Central memory CD4-positive, alpha-beta T cell (primary cell): ENCODE measurements around the gene NUDT22.
"Not testable (repeated sequence)": the region's sequence is repeated elsewhere in the genome, so short reads cannot be mapped to it uniquely, and the experiment has no call there.

Experiments
- DNase-seq: peaks from one replicate; pipeline ENCODE4 v3.0.0; 2022

Gene NUDT22

DNA sequence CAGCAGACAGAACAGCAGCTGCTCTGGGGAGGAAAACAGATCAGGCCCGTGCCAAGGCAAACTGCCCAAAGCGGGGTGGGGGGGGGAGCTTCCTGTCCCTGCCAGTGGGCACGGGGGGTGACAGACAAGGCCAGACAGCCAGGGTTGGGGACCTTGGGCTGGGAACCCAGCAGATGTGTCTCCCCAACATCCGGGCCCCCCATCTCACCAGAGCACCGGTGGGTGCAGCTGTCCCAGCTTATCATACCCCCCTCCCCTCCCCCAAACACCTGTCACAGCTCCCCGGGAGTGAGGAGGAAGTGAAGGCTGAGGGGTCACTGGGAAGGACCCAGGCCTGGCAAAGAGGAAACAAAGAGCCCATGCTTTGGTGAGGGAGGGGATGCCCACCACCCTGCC lies 19.3 kb downstream of the NUDT22 start:
- peak; percentile 27 for DNase-seq

DNA sequence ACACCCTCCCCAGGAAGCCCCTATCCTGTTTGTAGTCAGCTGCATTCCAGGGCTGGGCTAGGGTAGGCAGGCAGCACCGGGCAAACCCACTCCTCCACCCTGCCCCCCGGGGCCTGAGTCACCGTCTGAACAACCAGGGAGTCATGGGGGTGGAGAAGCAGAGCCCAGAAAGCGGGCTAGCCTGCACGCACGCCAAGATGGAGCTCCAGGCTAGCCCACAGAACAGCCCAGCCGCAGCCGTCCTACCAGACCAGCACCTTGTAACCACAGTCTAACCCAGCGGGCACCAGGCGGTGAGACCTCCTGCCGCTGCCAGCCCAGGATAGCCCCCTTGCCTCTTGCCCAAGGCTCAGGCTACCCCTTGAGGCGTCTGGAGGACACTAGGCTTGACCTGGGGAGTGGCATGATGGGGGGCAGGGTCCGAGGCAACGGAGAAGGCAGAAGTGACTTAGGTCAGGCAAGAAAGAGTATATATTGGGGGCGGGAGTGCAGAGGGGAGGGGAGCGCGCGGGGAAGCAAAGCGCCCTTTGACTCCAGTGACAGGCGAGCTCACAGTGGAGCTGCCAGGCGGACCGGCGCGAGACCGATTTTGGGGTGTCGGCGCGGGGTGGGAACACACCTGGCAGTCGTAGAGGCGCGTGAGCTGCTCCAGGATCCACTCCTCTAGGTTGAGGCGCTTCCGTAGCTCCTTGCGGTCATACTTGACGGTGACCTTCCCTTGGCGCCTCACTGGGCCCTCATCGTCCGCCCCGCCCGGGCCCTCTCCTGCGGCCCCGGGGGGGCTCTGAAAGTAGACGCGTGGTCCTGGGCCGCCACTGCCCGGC lies 19.9 kb downstream of the NUDT22 start:
- peak; percentile 30 for DNase-seq

DNA sequence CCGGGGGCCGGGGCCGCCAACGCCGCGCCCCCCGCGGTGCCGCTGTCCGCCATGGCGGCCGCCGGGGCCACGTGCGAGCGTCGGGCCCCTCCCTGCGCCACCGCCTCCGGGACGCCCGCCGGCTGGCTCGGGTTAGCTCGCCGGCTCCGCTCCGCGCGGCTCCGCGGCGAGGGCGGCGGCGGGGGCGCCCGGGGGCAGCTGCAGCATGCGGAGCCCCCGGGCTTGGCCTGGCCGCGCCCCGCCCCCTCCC lies 20.5 kb downstream of the NUDT22 start:
- not testable (repeated sequence) for DNase-seq

DNA sequence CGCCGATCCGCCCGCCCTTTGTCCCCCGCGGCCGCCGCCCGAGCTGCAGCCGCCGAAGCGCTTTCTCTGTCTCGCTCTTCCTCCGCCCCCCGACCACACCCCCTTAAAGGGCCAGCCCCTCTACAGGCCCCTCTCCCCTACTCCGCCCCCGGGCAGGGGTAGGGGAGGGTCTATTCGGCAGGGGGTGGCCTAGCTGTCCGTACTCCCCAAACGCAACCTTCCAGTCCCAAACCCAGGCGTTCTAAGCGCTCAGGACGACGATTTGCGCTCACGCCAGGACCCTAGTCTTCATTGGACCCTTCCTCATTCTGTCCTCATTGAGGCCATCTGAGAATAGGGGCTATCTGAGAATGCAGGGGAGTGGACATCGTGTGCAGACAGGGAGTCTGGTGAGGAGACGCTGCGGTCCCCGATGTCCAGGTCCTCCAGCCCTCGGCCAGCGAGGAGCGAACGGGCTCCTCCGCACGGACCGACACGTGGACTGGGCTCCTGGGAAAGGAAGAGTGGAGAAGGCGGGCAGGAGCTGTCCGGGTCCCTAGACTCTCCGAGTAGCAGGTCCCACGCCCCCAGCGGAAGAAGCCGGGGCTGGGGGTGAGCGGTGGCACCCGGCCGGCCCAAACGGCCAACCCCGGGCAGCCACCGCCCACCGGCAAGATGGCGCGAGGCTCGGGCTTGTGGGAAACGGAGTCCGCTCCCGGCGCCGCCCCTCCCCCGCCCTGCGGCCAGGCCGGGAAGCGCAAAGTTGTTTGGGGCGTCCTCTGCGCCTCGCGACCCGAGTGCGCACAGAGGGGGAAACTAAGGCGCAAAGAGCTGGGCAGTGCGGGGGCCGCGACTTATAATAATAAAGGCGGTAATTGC lies 21.0 kb downstream of the NUDT22 start, which contains the start of gene PPP1R14B:
TSS of gene PPP1R14B (minus strand) at position 73 of the 858 bp plus-strand sequence. CDS start 270 bp downstream, outside the sequence.
- DNase-seq: peak; percentile 71

DNA sequence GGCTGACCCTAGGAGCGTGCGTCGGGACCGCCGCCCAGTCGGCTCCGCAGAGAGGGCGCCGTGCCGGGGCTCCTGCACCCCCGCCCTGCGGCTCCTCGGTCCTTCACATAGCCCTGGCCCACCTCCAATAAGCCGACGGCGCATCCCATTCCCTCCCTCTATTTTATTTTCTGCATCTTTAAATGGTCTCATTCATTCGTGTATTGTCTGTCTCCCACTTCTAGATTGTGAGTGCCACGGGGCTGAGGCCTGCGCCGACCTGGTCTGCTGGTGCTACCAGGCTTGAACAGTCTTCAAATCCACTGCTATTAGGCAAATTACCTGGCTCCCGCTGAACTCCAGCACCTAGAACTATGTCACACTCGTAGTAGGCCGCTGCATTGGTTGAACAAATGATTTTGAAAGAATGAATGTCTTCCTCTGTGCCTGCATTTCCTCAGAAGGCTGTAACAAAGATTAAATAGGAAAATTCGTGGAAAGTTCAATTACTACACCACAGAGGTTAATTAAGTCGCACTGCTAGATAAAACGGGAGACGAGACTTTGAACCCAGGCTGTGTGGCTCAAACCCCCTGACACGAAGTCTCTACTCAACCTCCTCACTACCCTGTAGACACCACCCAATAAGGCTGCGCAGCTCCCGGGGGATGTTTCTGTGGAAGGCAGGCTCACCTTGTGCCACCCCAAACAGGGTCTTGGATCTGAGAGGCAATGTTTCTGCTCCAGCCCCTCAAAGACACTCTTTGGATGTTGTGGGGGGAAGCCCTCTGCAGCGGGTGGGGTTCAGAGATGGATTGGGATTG lies 21.9 kb downstream of the NUDT22 start:
- DNase-seq: no peak

DNA sequence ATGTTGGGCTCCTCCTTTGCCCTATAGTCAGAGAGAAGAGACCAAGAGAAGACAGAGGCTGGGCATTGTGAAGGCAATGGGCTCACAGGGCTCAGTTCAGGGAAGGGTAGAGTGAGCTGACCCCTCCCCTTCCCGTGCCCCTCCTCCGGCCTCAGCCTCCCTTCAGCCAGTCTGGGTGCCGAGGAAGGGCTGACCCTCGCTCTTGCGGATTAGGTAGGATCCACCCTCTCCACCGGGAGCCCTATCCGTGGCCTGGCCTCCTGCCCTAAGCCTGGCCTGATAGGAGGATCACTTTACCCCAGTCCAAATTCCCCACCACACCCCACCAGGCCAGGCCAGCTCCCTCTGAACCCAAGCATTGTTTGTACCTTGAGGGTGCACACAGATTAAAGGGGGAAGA lies 22.5 kb downstream of the NUDT22 start:
- DNase-seq: no peak

DNA sequence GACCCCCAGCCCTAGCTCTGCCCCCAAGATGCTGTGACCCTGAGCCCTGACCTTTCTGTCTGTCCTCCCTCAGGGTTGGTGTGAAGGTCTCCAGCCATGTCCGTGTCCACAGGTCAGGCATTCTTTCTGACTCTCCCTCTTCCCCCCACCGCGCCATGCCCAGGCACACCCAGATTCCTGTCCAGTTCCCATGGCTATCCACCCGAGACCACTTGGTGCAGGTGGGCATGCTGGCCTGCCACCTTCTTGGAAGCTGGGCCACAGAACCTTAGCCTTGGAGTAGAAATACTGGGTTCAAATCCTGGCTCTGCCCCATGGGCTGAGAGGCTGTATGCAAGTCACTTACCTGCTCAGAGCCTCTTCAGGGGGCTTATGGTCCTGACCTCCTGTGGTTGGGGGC lies 23.0 kb downstream of the NUDT22 start:
- no peak for DNase-seq

DNA sequence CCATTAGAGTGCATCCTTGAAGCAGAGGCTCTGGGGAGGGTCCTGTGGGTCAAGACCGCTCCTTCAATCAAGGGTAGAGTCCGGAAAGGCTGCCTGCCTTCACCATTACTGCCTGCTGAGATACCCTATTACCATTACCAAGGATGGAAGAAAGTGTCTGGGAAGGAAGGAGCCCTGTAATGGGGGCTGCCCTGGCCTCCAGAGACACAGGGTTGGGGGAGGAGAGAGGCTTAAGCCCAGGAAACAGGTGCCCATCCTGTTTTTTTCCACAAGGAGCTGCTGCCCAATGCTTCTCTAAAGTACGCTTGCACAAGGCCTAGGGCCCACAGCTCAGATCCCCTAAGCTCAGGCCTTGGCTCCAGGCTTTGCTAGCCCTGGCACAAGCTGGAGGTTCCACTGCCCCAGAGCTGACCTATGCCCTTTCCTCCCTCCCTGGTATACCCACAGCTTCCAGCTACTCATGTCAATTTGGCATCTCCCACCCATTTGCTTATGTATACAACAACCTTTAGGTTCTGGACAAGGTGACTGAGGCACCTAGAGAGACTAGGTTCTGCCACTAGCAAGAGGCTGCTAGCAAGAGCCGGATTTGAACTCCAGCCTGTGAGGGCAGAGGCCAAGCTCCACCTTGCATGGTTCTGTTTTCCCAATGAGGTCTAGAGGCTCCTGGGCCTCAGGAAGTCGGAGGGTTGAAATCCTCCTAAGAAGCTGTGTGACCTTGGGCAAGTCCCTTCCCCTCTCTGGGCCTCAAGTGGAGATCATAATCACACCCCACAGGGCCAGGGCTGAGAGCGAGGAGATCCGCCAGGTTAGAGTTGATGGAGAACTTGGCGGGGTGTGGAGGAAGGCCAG lies 23.7 kb downstream of the NUDT22 start:
- no peak for DNase-seq

DNA sequence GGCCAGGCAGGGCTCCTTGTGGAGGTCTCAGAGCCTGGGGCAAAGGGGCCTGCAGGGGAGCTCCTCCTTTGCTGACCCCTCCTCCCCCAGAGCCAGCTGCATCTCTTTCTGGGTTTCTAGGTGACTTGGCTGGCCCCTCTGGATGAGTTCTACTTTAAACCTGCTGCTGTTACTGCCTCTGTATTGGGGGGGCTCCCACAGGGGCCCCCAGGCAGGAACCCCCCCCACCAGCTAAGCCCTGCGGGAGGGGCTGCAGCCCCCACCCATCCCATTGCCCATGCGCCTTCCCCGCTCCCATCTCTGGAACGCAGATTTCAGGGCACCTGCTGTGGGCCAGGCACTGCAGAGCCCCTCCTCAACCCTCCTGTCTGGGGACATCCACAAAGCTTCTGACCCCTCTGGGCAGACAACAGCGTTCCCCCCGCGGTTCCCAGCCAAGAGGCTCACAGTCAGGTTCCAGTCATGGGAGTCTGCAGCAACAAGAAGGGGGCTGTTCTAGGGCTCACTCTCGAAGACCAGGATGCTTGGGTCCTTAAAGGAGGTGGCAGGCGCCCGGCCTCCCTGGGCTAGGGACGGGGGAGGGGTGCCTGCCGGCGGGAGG lies 24.4 kb downstream of the NUDT22 start:
- DNase-seq: no peak

DNA sequence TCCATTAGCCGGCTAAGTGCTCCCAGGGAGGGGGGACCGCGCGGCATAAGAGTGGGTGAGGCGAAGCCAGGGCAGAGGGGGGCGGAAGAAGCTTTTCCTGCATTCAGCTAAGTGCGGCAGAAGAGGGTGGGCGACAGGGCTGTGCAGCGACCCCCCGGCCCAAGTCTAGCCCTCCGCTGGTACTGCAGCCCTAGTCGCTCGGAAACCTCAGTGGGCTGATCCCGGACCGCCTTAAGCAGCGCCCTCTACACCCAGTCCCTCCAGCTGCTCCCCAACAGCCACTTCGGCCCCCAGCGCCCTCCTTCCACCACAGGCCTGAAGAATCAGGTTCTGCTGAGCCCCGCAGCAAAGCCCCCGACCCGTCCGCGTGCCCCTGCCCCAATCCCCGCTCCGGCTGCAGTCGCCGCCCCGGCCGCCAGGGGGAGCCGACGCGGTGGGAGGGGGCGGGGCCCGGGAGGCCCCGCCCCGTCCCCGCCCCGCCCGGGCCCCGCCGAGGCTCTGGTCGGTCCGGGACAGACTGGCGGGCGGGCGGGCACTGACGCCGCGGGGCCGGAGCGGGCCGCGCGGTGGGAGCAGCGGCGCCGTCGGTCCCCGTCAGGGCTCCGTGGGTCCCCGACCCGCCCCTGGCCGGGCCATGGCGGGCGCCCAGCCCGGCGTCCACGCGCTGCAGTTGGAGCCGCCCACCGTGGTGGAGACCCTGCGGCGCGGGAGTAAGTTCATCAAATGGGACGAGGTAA lies 25.1 kb downstream of the NUDT22 start, which contains the start of gene PLCB3:
TSS of gene PLCB3 (plus strand) at position 515 of the 737 bp plus-strand sequence. CDS start at position 635, 120 bp downstream.
- DNase-seq: peak; percentile 47

DNA sequence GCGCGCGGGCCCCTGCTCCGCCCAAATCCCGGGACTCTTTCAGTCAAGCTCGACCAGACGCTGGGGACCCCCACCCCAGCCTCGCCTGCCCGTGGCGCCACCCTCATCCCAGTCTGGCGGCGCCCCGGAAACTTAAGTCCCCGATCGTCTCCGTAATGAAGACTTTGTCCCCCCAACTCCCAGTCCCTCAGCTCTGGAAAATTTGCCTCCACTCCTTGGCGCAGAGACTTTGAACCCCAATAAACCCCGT lies 25.6 kb downstream of the NUDT22 start:
- no peak for DNase-seq

DNA sequence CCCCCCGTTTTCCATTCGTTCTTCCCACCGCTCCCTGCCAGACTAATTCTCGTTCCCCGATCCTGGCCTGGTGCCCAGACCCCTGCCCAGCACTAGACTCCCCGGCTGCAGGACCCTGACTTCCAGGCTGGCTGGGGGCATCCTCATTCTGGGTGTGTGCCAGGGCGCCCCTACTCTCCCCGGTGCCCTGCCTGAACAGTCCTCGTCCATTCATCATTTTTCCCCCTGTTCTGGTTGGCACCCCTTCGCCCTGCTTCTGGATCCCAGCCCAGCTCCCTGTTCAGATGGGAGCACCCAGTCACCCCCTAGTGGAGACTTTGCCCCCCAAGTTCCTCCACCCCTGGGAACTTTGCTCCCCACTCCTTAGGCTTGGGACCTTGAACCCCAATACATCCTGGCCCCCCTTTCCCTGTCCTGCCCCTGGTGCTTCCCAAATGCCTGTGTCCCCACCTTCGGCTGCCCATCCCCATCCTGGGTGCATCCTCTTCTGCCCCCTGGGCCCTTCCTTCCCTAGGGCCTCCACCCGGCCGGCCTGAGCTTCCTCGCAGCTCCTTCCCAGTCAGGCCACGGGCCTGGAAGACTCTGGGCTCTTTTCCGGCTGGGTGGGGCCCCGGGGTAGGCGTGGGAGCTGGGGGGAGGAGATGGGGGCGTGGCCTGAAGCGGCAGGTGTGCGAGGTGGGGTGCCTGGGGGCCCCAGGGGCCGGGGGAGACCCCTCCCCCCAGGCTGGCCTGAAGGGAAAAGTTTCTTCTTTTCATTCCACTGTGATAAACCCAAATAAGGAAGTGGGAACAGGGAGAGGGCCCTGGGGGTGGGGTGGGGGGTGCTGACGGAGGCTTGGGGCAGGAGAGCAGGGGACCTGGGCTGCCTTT lies 26.2 kb downstream of the NUDT22 start:
- DNase-seq: no peak

DNA sequence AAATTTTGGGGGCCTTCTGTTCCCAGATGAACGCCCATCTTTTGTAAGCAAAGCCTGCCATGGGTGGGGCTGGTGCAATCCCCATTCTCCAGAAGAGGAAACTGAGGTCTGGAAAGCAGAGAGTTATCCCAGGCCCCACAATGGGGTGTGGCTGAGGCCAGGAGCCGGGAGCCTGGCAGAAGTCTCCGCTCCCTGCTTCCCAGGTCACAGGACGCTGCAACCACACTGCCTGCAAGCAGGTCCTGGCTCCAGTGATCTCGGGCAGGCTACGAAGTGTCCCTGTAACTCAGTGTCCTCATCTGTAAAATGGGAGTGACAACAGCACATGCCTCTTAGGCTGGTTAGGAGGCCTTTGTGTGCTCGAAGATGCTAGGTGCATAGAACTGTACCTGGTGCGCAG lies 27.0 kb downstream of the NUDT22 start:
- DNase-seq: no peak

DNA sequence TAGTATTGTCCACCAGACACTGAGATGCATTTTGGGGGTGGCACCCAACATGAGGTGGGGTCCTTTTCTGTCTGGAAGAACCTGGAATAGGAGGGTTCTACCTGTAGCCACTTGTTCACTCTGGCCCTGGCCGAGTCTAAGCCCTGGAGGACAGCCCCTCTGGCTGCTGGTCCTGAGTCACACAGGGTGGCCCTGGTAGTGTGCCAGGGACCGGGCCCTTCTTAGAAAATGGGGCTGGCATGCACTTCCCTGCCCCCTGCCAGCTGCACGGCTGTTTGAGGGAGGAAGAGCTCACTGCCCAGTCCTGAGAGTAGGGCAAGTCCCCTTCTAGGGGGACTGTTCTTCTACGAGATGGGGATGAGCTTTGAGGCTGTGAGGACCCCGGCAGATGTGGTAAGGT lies 27.4 kb downstream of the NUDT22 start:
- no peak for DNase-seq

DNA sequence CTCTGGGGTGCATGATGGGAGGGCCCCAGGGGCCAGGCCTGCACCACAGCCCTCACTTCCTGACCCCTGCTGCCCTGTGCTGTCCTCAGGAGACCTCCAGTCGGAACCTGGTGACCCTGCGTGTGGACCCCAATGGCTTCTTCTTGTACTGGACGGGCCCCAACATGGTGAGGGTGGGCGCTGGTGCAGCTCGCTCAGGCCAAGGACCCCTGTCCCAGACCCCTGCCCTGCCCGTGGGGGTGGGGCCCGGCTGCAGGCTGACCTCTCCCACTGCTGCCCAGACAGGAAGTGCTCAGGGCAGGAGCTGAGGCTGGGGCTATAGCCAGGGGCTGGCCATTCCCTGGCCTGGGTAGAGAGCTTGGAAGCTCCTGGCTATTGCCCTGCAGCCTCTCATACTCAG lies 28.3 kb downstream of the NUDT22 start:
- no peak for DNase-seq

DNA sequence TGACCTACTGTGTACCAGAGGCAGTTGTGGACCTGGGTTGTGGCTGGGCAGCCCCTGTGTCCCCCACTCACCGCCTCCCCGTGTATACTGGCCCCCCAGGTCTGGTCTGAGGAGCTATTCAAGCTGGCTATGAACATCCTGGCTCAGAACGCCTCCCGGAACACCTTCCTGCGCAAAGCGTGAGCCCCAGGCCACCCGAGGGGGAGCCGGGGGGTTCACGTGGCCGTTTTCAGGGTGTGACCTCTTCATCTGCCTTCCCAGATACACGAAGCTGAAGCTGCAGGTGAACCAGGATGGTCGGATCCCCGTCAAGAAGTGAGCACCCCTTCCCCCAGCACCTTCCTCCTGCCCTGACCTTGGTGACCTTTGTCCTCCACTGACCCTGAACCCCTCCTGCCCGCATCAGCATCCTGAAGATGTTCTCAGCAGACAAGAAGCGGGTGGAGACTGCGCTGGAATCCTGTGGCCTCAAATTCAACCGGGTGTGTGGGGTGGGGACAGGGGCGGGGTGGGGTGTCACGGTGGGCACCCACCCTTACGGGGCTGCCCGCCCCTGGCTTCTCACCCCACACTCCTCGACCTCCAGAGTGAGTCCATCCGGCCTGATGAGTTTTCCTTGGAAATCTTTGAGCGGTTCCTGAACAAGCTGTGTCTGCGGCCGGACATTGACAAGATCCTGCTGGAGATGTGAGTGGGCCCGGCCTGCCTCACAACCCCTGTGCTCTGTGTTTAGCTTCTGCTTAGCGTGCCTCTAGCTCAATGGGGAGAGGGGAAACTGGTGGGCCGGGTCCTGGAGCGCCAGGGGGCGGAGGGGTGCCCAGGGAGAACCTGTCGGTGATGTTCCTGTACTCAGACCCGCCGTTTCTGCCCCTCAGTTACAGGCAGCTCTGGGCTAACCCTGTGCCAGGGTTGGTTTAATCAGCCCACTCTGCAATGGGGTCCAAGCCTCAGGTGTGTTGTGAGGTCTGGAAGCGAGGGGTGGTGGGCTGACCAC lies 29.4 kb downstream of the NUDT22 start:
- no peak for DNase-seq

DNA sequence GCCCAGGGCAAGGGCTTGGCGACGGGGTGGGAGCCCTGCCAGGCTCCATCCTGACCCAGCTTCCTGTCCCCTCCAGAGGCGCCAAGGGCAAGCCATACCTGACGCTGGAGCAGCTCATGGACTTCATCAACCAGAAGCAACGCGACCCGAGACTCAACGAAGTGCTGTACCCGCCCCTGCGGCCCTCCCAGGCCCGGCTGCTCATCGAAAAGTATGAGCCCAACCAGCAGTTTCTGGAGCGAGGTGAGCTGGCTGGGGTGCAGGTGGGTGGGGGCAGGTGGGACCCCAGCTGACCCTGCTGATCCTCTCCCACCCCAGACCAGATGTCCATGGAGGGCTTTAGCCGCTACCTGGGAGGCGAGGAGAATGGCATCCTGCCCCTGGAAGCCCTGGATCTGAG lies 30.2 kb downstream of the NUDT22 start:
- no peak for DNase-seq

DNA sequence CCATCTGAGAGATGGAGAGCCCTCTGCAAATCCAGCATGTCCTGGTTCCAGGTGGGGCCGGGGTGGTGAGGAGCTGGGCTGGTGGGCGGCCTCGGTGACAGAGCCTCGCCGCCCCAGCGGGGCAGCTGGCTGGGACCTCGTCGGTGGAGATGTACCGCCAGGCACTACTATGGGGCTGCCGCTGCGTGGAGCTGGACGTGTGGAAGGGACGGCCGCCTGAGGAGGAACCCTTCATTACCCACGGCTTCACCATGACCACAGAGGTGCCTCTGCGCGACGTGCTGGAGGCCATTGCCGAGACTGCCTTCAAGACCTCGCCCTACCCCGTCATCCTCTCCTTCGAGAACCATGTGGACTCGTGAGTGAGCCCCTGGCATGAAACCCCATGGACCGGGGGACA lies 32.3 kb downstream of the NUDT22 start:
- DNase-seq: no peak

DNA sequence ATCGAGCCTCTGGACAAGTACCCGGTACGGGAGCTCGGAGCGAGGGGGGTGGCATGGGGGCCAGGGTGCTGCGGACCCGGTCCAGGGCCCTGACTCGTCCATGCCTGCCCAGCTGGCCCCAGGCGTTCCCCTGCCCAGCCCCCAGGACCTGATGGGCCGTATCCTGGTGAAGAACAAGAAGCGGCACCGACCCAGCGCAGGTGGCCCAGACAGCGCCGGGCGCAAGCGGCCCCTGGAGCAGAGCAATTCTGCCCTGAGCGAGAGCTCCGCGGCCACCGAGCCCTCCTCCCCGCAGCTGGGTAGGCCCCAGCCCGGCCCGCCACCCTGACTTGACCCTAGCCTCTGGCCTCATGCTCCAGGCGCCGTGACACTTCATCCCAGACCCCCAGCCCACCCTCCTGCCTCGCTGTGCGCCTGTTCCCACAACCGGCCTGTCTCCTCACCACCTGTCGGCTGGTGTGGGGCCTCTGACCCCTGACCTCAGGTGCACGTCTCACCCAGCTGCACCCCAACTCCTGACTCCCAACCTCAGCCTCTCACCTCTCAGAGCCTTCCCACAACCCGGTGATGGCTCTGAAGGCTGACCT lies 33.0 kb downstream of the NUDT22 start:
- no peak for DNase-seq
